PC-3 (cell line): Measurements from ENCODE around the gene TCF3. TPM values are rescaled to one million over a fixed set of nuclear protein-coding genes. Genes with fewer than 3 reads are reported as not detected.

ENCODE experiments used
- ATAC-seq: fragments of 200-7000 bp; cut with Tn5 transposase; 2 replicates; pipeline ENCODE4 v1.9.1; 2020; ENCODE audit warnings: mild to moderate bottlenecking, moderate library complexity
- BruUV-seq: library from RNA; stranded (reverse); fragments of 400-500 nt; replicated peaks from 2 replicates; lab custom pipeline; 2021; lab: Mats Ljungman, UMichigan
- CTCF ChIA-PET: fragments of 300-600 bp; sonication (Branson Sonifier 250); formaldehyde crosslinking; loops from one replicate; lab custom pipeline; 2022; ENCODE audit warnings: antibody characterized with exemption; lab: Charles Lee
- POLR2A ChIA-PET: fragments of 300-600 bp; sonication (Branson Sonifier 250); formaldehyde crosslinking; loops from one replicate; lab custom pipeline; 2022; ENCODE audit warnings: antibody characterized with exemption; ENCODE audit not compliant: unreplicated experiment; lab: Charles Lee
- DNase-seq: peaks from one replicate; pipeline ENCODE4 v3.0.0-alpha.2; 2015
- H2AFZ ChIP-seq: fragments of 300-600 bp; sonication (generic); 2 replicates; pipeline ENCODE4 v1.6.0; 2016; ENCODE audit warnings: antibody characterized with exemption, low read length
- H3F3A ChIP-seq: fragments of 300-600 bp; sonication (generic); one replicate; pipeline ENCODE4 v1.6.0; 2017; ENCODE audit warnings: antibody characterized with exemption, low read length, control low read depth, mild to moderate bottlenecking; ENCODE audit not compliant: unreplicated experiment
- H3K27ac ChIP-seq: fragments of 300-600 bp; sonication (generic); 2 replicates; pipeline ENCODE4 v1.5.1; 2016; ENCODE audit warnings: mild to moderate bottlenecking, low read length
- H3K27me3 ChIP-seq: fragments of 300-600 bp; sonication (generic); 2 replicates; pipeline ENCODE4 v1.6.1; 2016; ENCODE audit warnings: low read length, mixed read lengths
- H3K36me3 ChIP-seq: fragments of 300-600 bp; sonication (generic); 2 replicates; pipeline ENCODE4 v1.6.1; 2016; ENCODE audit warnings: low read depth, mixed run types, low read length, mixed read lengths
- H3K4me1 ChIP-seq: fragments of 300-600 bp; sonication (generic); 2 replicates; pipeline ENCODE4 v1.5.1; 2016; ENCODE audit warnings: low read length; ENCODE audit not compliant: insufficient read depth
- H3K4me2 ChIP-seq: fragments of 300-600 bp; sonication (generic); 2 replicates; pipeline ENCODE4 v1.6.0; 2016; ENCODE audit warnings: low read length
- H3K4me3 ChIP-seq: fragments of 300-600 bp; sonication (generic); 2 replicates; pipeline ENCODE4 v1.5.1; 2016; ENCODE audit warnings: mild to moderate bottlenecking, low read length, mixed read lengths
- H3K79me2 ChIP-seq: fragments of 300-600 bp; sonication (generic); 2 replicates; pipeline ENCODE4 v1.6.1; 2017; ENCODE audit warnings: low read length, mixed read lengths
- H3K9ac ChIP-seq: fragments of 300-600 bp; sonication (generic); 2 replicates; pipeline ENCODE4 v1.6.0; 2016; ENCODE audit warnings: mild to moderate bottlenecking, low read length
- H3K9me2 ChIP-seq: fragments of 300-600 bp; sonication (generic); replicated peaks from 2 replicates; pipeline ENCODE4 v1.6.1; 2016; ENCODE audit warnings: mixed run types, low read length, mixed read lengths
- H3K9me3 ChIP-seq: fragments of 300-600 bp; sonication (generic); 2 replicates; pipeline ENCODE4 v1.6.1; 2016; ENCODE audit warnings: low read length, mixed read lengths
- H4K20me1 ChIP-seq: fragments of 300-600 bp; sonication (generic); 2 replicates; pipeline ENCODE4 v1.6.1; 2016; ENCODE audit warnings: low read length, mixed read lengths
- EZH2 ChIP-seq: fragments of 300-600 bp; sonication (generic); IDR thresholded peaks from one replicate; pipeline ENCODE4 v1.6.1; 2017; ENCODE audit warnings: antibody characterized with exemption, mild to moderate bottlenecking, low read length; ENCODE audit not compliant: unreplicated experiment
- EZH2phosphoT487 ChIP-seq: fragments of 300-600 bp; sonication (generic); IDR thresholded peaks from 2 replicates; pipeline ENCODE4 v1.6.1; 2018; ENCODE audit warnings: mild to moderate bottlenecking, antibody characterized with exemption, low read length, borderline replicate concordance
- intact Hi-C: fragments of 100-400 bp; cut with micrococcal nuclease; formaldehyde crosslinking; loops from 2 replicates; pipeline ENCODE4 v1.9.0; 2023
- total RNA-seq: library from RNA; depleted of rRNA; stranded (reverse); fragments of >200 nt; gene quantifications from 2 replicates; pipeline ENCODE4 v1.2.3, GENCODE V29; 2014
- TF ChIP-seq, protein P1 (sequence below): fragments of 300-600 bp; sonication (generic); conservative IDR thresholded peaks from 2 replicates; pipeline ENCODE4 v1.5.1; 2017; ENCODE audit warnings: antibody characterized with exemption, low read depth, mild to moderate bottlenecking, low read length

The TCF3 gene
- total RNA-seq, 1 experiment from 2014 or later = 147 TPM

DNA sequence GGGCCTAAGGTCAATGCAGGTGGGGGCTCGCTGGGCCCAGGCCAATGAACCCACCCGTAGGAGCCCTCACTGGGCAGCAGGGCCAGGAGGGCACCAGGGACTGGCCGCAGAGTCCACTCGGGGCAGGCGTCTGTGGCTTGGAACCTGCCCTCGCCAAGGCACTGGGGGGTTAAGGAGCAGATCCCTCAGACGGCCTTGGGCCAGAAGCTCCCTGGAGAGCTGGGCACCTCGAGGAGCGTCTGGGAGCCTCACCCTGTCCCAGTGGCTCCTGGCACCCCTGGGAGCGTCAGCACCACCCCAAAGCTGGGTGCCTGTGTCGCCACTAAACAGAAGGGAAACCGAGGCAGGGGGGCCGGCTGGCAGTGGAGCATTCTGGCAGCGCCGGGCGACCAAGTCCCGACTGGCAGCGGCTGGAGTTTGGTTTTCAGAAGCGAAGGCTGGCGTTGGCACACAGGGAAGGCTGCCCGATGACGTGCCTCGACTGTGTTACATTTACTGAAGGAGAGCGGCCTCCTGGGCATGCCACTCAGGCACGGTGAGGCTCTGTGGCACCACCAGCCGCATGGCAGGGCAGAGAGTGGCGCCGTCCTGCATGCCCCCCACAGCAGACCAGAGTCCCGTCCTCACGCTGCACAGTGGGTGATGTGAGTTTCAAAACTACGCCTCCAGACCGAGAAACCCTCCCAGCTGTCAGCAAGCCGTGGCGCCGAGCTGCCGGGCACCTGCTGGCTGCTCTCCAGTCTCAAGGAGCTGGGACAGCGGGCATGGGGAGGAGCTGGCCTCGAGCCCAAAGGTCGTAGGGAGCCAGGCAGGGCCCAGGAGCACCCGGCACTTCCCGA is 75.1 kb downstream of the TCF3 start:
- H3K27me3 ChIP-seq = no peaks in the 10 kb centered on the region
- POLR2A ChIA-PET = no interaction called here
- H3K9ac ChIP-seq = no peak overlapping the region
- H2AFZ ChIP-seq = no peak overlapping the region
- H3K27ac ChIP-seq = no peak overlapping the region
- H3K4me1 ChIP-seq = no peaks in the 10 kb centered on the region
- no peak overlapping the region for H3K4me3 ChIP-seq
- BruUV-seq = TSS peak; percentile 26
- no peaks in the 10 kb centered on the region for H3F3A ChIP-seq
- ATAC-seq (no peak), DNase-seq (no peak)
- no peaks in the 10 kb centered on the region for H3K9me2 ChIP-seq
- H3K79me2 ChIP-seq = no peaks in the 10 kb centered on the region
- H3K4me2 ChIP-seq = no peak overlapping the region
- no peaks in the 10 kb centered on the region for H4K20me1 ChIP-seq
- intact Hi-C loops = no loop called here
- CTCF ChIA-PET = no interaction called here
- no peaks in the 10 kb centered on the region for H3K36me3 ChIP-seq
- TF ChIP-seq EZH2phosphoT487 = no peak
- no peak for TF ChIP-seq EZH2
- TF ChIP-seq, protein P1, sequence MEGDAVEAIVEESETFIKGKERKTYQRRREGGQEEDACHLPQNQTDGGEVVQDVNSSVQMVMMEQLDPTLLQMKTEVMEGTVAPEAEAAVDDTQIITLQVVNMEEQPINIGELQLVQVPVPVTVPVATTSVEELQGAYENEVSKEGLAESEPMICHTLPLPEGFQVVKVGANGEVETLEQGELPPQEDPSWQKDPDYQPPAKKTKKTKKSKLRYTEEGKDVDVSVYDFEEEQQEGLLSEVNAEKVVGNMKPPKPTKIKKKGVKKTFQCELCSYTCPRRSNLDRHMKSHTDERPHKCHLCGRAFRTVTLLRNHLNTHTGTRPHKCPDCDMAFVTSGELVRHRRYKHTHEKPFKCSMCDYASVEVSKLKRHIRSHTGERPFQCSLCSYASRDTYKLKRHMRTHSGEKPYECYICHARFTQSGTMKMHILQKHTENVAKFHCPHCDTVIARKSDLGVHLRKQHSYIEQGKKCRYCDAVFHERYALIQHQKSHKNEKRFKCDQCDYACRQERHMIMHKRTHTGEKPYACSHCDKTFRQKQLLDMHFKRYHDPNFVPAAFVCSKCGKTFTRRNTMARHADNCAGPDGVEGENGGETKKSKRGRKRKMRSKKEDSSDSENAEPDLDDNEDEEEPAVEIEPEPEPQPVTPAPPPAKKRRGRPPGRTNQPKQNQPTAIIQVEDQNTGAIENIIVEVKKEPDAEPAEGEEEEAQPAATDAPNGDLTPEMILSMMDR = no peak
- no peaks in the 10 kb centered on the region for H3K9me3 ChIP-seq

DNA sequence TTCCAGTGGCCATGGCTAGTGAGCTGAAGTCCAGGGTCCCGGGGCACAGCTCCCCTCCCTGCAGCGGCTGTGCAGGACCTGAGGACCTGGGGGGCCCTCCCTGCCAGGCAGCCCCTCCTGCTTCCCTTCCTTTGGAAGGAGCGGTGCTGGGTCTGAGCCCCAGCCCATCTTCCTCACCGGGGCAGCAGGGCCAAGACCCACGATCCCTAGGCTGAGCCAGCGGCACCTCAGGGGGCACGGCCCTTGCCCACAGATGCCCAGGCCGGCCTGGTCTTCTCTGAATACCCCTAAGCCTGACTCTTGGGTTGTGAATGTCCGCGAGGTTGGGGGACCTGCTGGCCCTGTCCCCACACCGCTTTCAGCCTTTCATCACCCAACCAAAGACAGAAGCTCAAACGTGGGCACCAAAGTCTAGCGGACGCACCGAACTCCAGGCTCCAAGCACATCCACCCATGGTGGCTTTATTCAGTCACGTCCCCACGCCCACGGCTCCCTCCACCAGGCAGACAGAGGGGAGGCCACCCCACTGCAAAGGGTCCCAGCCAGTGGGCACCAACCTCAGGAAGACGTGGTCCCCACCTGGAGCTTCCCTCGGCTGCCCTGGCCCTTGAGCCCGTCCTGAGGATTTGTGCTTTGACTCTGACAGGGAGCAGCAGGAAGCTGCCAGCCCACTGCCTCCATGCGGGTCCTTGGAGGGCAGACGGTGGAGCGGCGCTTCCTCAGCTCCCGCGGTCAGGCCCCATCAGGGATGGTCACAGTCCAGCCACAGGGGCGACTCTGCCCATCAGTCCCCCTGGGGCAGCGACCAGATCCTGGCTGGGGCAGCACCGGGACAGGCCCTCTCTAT is 75.9 kb downstream of the TCF3 start:
- Histone ChIP-seq H3K79me2 (no peaks in the 10 kb centered on the region), H3K27me3 (no peaks in the 10 kb centered on the region), H3K36me3 (no peaks in the 10 kb centered on the region), H2AFZ (no peak overlapping the region), H3F3A (no peaks in the 10 kb centered on the region), H4K20me1 (no peaks in the 10 kb centered on the region), H3K9me2 (no peaks in the 10 kb centered on the region), H3K9ac (no peak overlapping the region), H3K4me1 (no peaks in the 10 kb centered on the region), H3K27ac (no peak overlapping the region), H3K4me3 (no peak overlapping the region), H3K9me3 (no peaks in the 10 kb centered on the region), H3K4me2 (no peak overlapping the region)
- intact Hi-C loops = no loop called here
- ChIA-PET CTCF (no interaction called here), POLR2A (no interaction called here)
- DNase-seq = no peak
- BruUV-seq = no TSS peak
- ATAC-seq = no peak
- TF ChIP-seq EZH2 = no peak
- TF ChIP-seq, protein P1 = no peak
- no peak for TF ChIP-seq EZH2phosphoT487
